HL-60 (cell line): Measurements from ENCODE around the gene TMEM129.

Source experiments
- CTCF ChIP-seq: IDR thresholded peaks from one replicate; pipeline ENCODE4 v1.5.1; 2011; ENCODE audit warnings: low read length, control low read depth, inconsistent platforms; ENCODE audit not compliant: insufficient read depth
- GABPA ChIP-seq: IDR thresholded peaks from 2 replicates; pipeline ENCODE4 v1.6.1; 2012; ENCODE audit warnings: low read depth
- POLR2AphosphoS5 ChIP-seq: IDR thresholded peaks from 2 replicates; pipeline ENCODE4 v1.6.1; 2012; ENCODE audit warnings: low read depth
- REST ChIP-seq: IDR thresholded peaks from 2 replicates; pipeline ENCODE4 v1.6.1; 2012; ENCODE audit warnings: low read depth; ENCODE audit not compliant: insufficient replicate concordance
- SPI1 ChIP-seq: IDR thresholded peaks from 2 replicates; pipeline ENCODE4 v1.6.1; 2012; ENCODE audit warnings: low read depth, mild to moderate bottlenecking, borderline replicate concordance

DNA sequence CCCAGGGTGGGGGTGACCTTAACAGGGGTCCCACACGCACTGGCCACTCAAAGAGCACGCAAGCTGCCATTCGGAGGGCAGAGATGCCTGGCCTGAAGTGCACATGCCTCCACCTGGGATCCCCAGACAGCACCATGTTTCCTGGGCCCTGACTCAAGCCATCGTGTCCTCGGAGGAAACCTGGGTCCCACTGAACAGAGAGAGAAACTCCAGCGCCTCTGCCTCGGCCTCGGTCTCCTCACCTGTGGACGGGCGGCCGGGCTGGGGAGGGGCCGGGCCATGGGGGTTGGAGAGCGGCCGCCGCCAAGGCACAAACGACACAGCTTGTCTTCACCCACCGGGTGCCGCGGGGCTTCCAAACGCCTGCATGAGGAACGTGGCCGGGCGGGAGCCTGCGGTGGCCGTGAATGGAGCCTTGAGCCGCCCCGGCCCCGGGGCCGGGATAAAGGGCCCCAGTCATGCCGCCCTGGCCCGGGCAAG is 42.0 kb upstream of the TMEM129 start:
- no peak for TF ChIP-seq CTCF
- TF ChIP-seq REST = no peak
- TF ChIP-seq POLR2AphosphoS5 = no peak
- TF ChIP-seq GABPA = no peak
- no peak for TF ChIP-seq SPI1
